ENCODE data around the gene VPS26B. TPM values are rescaled to one million over a fixed set of nuclear protein-coding genes. Genes with fewer than 3 reads are reported as not detected.

The VPS26B gene
- total RNA-seq, 2 experiments from 2014 or later, result 60.4 to 63.9 TPM

GRCh38 chr11:134236834-134237556, 12.5 kb downstream of the VPS26B start:
- POLR2A ChIA-PET, result interaction anchor here (0.8 to 1.0 kb wide), 2 partner anchors 13 to 81 kb away, joined by 3 to 4 read pairs; partner anchors contain the start of genes NCAPD3 and VPS26B
- no peaks in the 10 kb centered on the region for H3K9me3 Mint-ChIP-seq
- no peaks in the 10 kb centered on the region for H3K27me3 Mint-ChIP-seq
- no peak for DNase-seq
- H3K4me3 Mint-ChIP-seq, result no peak overlapping the region
- CTCF ChIA-PET, result no interaction called here
- H3K36me3 Mint-ChIP-seq (ENCODE audit: low read depth), result peaks cover 35% of the 10 kb centered on the region
- H3K4me1 Mint-ChIP-seq, result peaks cover 13% of the 10 kb centered on the region
- no peak overlapping the region for H3K27ac Mint-ChIP-seq

GRCh38 chr11:134237557-134237922, 13.1 kb downstream of the VPS26B start:
- ChIA-PET CTCF (no interaction called here), POLR2A (interaction anchor here (0.8 to 1.0 kb wide), 2 partner anchors 13 to 81 kb away, joined by 3 to 4 read pairs; partner anchors contain the start of genes NCAPD3 and VPS26B)
- Mint-ChIP-seq H3K9me3 (no peaks in the 10 kb centered on the region), H3K27ac (no peak overlapping the region), H3K27me3 (no peaks in the 10 kb centered on the region), H3K4me3 (no peak overlapping the region), H3K36me3 (ENCODE audit: low read depth) (peaks cover 36% of the 10 kb centered on the region), H3K4me1 (peaks cover 7% of the 10 kb centered on the region)
- DNase-seq, result no peak

- CTCF ChIA-PET, result interaction anchor here (1.1 to 1.6 kb wide), 3 partner anchors 10 to 32 kb away, joined by 3 to 5 read pairs (median 4); partner anchors contain the start of gene VPS26B
- H3K4me1 Mint-ChIP-seq, result no peaks in the 10 kb centered on the region
Measured at GRCh38 chr11:134238956-134239355, 14.5 kb downstream of the VPS26B start.

DNA sequence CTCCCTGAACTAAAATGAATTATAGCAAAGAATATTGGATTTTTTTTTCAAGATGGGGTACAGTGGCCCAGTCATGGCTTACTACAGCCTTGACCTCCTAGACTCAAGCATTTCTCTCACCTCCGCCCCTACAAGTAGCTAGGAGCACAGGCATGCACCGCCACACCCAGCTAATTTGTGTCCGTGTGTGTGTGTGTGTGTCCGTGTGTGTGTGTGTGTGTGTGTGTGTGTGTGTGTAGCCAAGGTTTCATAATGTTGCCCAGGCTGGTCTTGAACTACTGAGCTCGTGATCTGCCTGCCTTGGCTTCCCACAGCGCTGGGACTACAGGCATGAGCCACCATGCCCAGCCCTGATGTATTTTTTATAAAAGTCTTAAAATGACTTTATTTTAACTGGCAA, 16.1 kb downstream of the VPS26B start:
- ChIA-PET CTCF (interaction anchor here (1.2 to 2.0 kb wide), 3 partner anchors 16 to 32 kb away, joined by 3 to 8 read pairs (median 4); partner anchors contain the start of gene VPS26B), POLR2A (interaction anchor here (7.5 kb wide), 1 partner anchor 16 kb away, joined by 58 read pairs; the partner anchor contains the start of genes NCAPD3 and VPS26B)
- no peak overlapping the region for H3K4me3 Mint-ChIP-seq
- DNase-seq, result no peak
- H3K27ac Mint-ChIP-seq, result no peak overlapping the region
- H3K27me3 Mint-ChIP-seq, result no peaks in the 10 kb centered on the region
- peaks cover 49% of the 10 kb centered on the region for H3K36me3 Mint-ChIP-seq (ENCODE audit: low read depth)
- H3K9me3 Mint-ChIP-seq, result no peaks in the 10 kb centered on the region
- no peaks in the 10 kb centered on the region for H3K4me1 Mint-ChIP-seq

More at GRCh38 chr11:134238956-134239355, 14.5 kb downstream of the VPS26B start:
- Mint-ChIP-seq H3K36me3 (ENCODE audit: low read depth) (peaks cover 44% of the 10 kb centered on the region), H3K9me3 (no peaks in the 10 kb centered on the region), H3K27me3 (no peaks in the 10 kb centered on the region), H3K27ac (no peak overlapping the region), H3K4me3 (no peak overlapping the region)
- DNase-seq, result no peak
- POLR2A ChIA-PET, result interaction anchor here (7.5 kb wide), 1 partner anchor 14 kb away, joined by 58 read pairs; the partner anchor contains the start of genes NCAPD3 and VPS26B

- peaks cover 46% of the 10 kb centered on the region for H3K36me3 Mint-ChIP-seq (ENCODE audit: low read depth)
- ChIA-PET CTCF (interaction anchor here (0.6 to 1.6 kb wide), 2 partner anchors 18 to 22 kb away, joined by 3 to 4 read pairs; partner anchors contain the start of gene VPS26B), POLR2A (interaction anchor here (1.9 to 7.5 kb wide), 2 partner anchors 9 to 18 kb away, joined by 6 to 58 read pairs; partner anchors contain the start of genes NCAPD3 and VPS26B)
- DNase-seq, result no peak
- no peaks in the 10 kb centered on the region for H3K27me3 Mint-ChIP-seq
- H3K27ac Mint-ChIP-seq, result no peak overlapping the region
- H3K4me3 Mint-ChIP-seq, result no peak overlapping the region
- H3K9me3 Mint-ChIP-seq, result no peaks in the 10 kb centered on the region
- no peaks in the 10 kb centered on the region for H3K4me1 Mint-ChIP-seq
Measured at GRCh38 chr11:134242376-134242775, 17.9 kb downstream of the VPS26B start.

- POLR2A ChIA-PET, result interaction anchor here (0.7 to 7.5 kb wide), 4 partner anchors 9 to 194 kb away, joined by 3 to 58 read pairs (median 4); partner anchors contain the start of genes ACAD8, NCAPD3, THYN1 and VPS26B
- H3K36me3 Mint-ChIP-seq (ENCODE audit: low read depth), result peaks cover 54% of the 10 kb centered on the region
- DNase-seq, result no peak
- no peaks in the 10 kb centered on the region for H3K9me3 Mint-ChIP-seq
- peaks cover 7% of the 10 kb centered on the region for H3K4me1 Mint-ChIP-seq
- no peak overlapping the region for H3K27ac Mint-ChIP-seq
- no peaks in the 10 kb centered on the region for H3K27me3 Mint-ChIP-seq
- no peak overlapping the region for H3K4me3 Mint-ChIP-seq
- CTCF ChIA-PET, result interaction anchor here (0.8 to 2.0 kb wide), 13 partner anchors 8 to 316 kb away, joined by 3 to 13 read pairs (median 5); partner anchors contain the start of genes ACAD8, GLB1L3, NCAPD3 and THYN1
Measured at GRCh38 chr11:134243913-134244312, 19.4 kb downstream of the VPS26B start.

DNA sequence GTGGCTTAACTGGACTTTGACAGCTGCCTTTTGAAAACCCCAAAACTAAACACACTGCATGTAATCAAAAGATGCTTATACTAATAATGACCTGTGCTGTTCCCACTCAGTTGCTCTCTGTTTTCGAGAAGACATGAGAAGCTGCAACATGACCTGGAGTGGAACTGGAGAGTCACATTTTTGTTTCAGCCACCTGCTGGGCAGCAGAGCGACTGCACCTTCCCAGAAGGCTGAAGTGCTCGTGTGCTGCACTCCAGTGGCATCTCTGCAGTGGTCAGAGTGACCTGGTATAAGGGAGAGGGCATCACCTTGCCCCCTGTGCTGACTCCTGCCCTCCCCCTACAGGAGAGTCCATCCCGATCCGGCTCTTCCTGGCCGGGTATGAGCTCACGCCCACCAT, 20.1 kb downstream of the VPS26B start:
- Mint-ChIP-seq H3K4me3 (no peak overlapping the region), H3K4me1 (peaks cover 13% of the 10 kb centered on the region), H3K36me3 (ENCODE audit: low read depth) (peaks cover 56% of the 10 kb centered on the region), H3K27ac (no peak overlapping the region), H3K9me3 (no peaks in the 10 kb centered on the region), H3K27me3 (no peaks in the 10 kb centered on the region)
- DNase-seq, result no peak
- CTCF ChIA-PET, result interaction anchor here (0.8 to 2.0 kb wide), 13 partner anchors 8 to 317 kb away, joined by 3 to 13 read pairs (median 5); partner anchors contain the start of genes ACAD8, GLB1L3, NCAPD3 and THYN1
- POLR2A ChIA-PET, result interaction anchor here (1.0 to 7.5 kb wide), 3 partner anchors 9 to 20 kb away, joined by 3 to 58 read pairs (median 5); partner anchors contain the start of genes ACAD8, NCAPD3, THYN1 and VPS26B

DNA sequence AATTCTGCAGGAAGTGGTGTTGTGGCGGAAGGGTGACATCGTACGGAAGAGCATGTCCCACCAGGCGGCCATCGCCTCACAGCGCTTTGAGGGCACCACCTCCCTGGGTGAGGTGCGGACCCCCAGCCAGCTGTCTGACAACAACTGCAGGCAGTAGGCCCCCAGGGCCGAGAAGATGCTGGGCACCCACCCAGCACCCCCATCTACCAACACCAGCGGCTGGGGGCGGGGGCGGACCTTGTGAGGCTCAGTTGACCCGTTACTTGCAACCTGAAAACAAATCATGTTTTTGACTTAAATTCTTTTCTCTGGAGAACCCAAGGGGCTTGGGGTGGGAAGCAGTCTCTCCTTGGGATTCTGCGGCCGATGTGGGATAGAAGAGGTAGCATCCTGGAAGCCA, 21.0 kb downstream of the VPS26B start:
- Mint-ChIP-seq H3K9me3 (no peaks in the 10 kb centered on the region), H3K27me3 (no peaks in the 10 kb centered on the region), H3K4me1 (peaks cover 13% of the 10 kb centered on the region), H3K4me3 (no peak overlapping the region), H3K27ac (no peak overlapping the region), H3K36me3 (ENCODE audit: low read depth) (peaks cover 50% of the 10 kb centered on the region)
- ChIA-PET CTCF (interaction anchor here (1.3 to 2.0 kb wide), 3 partner anchors 17 to 38 kb away, joined by 5 to 13 read pairs (median 6); no protein-coding TSS in a partner anchor), POLR2A (interaction anchor here (7.5 kb wide), 1 partner anchor 21 kb away, joined by 58 read pairs; the partner anchor contains the start of genes NCAPD3 and VPS26B)
- DNase-seq, result no peak

GRCh38 chr11:134246100-134246499, 21.6 kb downstream of the VPS26B start:
- no peak for DNase-seq
- peaks cover 54% of the 10 kb centered on the region for H3K36me3 Mint-ChIP-seq (ENCODE audit: low read depth)
- H3K9me3 Mint-ChIP-seq, result no peaks in the 10 kb centered on the region
- no peaks in the 10 kb centered on the region for H3K27me3 Mint-ChIP-seq
- no peak overlapping the region for H3K4me3 Mint-ChIP-seq
- H3K27ac Mint-ChIP-seq, result no peak overlapping the region
- ChIA-PET CTCF (no interaction called here), POLR2A (no interaction called here)
- peaks cover 13% of the 10 kb centered on the region for H3K4me1 Mint-ChIP-seq

DNA sequence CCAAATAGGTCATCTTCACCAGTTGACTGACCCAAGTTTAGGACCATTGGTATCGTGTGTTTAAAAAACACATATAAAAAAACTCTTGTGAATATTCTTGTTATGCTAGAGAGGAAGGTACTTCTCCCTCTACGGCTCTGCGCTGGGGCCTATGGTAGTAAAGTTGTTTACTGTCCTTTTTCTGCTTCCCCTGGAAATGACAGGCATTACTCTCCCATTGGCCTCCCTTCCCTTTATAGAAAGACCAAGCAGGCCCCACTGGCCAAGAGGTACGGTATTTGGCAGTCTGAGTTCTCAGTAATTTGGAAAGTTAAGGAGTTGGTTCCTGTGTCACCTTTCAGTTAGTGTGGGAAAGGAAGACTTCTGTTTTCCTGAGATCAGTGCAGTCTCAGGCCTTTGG, 22.2 kb downstream of the VPS26B start:
- Mint-ChIP-seq H3K4me3 (no peak overlapping the region), H3K27ac (no peak overlapping the region), H3K36me3 (ENCODE audit: low read depth) (peaks cover 55% of the 10 kb centered on the region), H3K9me3 (no peaks in the 10 kb centered on the region), H3K27me3 (no peaks in the 10 kb centered on the region), H3K4me1 (peaks cover 17% of the 10 kb centered on the region)
- CTCF ChIA-PET, result no interaction called here
- POLR2A ChIA-PET, result no interaction called here
- DNase-seq, result no peak

GRCh38 chr11:134248910-134249480, 24.5 kb downstream of the VPS26B start:
- CTCF ChIA-PET, result interaction anchor here (1.0 to 1.7 kb wide), 5 partner anchors 9 to 199 kb away, joined by 3 to 10 read pairs (median 4); partner anchors contain the start of gene GLB1L3

DNA sequence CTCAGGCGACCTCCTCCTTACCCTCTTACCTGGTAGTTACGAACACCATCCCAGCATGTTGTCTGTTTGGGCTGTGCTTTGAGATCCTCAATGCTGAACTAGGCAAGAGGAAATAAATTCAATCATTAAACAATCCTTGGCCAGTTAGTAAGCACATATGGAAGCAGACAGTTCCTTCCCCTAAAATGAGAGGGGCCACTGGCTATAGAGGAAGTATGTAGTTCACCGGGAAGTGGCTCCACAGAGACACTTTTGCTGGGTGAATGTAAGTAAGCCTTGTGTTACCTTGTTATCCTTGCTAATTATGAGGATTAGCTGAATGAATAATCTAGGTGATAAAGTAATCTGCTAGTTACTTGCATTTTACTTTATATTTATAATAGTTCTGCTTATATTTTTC, 25.8 kb downstream of the VPS26B start:
- POLR2A ChIA-PET, result interaction anchor here (1.2 to 10.5 kb wide), 4 partner anchors 8 to 26 kb away, joined by 5 to 116 read pairs (median 8); partner anchors contain the start of genes GLB1L3, NCAPD3 and VPS26B
- no peak for DNase-seq
- Mint-ChIP-seq H3K27ac (no peak overlapping the region), H3K9me3 (no peaks in the 10 kb centered on the region), H3K27me3 (no peaks in the 10 kb centered on the region), H3K4me1 (peaks cover 36% of the 10 kb centered on the region), H3K4me3 (no peak overlapping the region), H3K36me3 (ENCODE audit: low read depth) (peaks cover 34% of the 10 kb centered on the region)
- CTCF ChIA-PET, result interaction anchor here (1.2 to 2.9 kb wide), 3 partner anchors 16 to 200 kb away, joined by 4 to 10 read pairs (median 4); partner anchors contain the start of gene GLB1L3

More at GRCh38 chr11:134248910-134249480, 24.5 kb downstream of the VPS26B start:
- peak; percentile 33 for DNase-seq
- POLR2A ChIA-PET, result interaction anchor here (1.2 to 10.5 kb wide), 5 partner anchors 13 to 25 kb away, joined by 3 to 116 read pairs (median 7); partner anchors contain the start of genes NCAPD3 and VPS26B
- peak overlapping the region; percentile 62 for H3K27ac Mint-ChIP-seq
- H3K27me3 Mint-ChIP-seq, result no peaks in the 10 kb centered on the region
- no peaks in the 10 kb centered on the region for H3K9me3 Mint-ChIP-seq
- peaks cover 43% of the 10 kb centered on the region for H3K36me3 Mint-ChIP-seq (ENCODE audit: low read depth)
- H3K4me1 Mint-ChIP-seq, result peaks cover 26% of the 10 kb centered on the region
- no peak overlapping the region for H3K4me3 Mint-ChIP-seq

All from activated CD4-positive, alpha-beta memory T cell treated with anti-CD3 and anti-CD28 coated beads, Interleukin-2, amount 10 ng/mL, durations not matched to agents 7 days and 5 days (primary cell).